ENCODE measurements around the gene CERS6. TPM values are rescaled to one million over a fixed set of nuclear protein-coding genes. Genes with fewer than 3 reads are reported as not detected.

CERS6 gene
- polyA plus RNA-seq, 1 donor (not counting 4 experiments of a cell fraction or from before 2014, with no cell fraction given), result 19.5 TPM

GRCh38 chr2:168661863-168662256, 205.8 kb downstream of the CERS6 start:
- H3K4me3 ChIP-seq (ENCODE audit: control insufficient read depth in 2 of 3, extremely low read depth in 1 of 3, insufficient read depth in 2 of 3, low read depth in 1 of 3, low read length in 3 of 3), result no peak overlapping the region
- no peak overlapping the region for H2AFZ ChIP-seq (ENCODE audit: control insufficient read depth, low read length)
- peaks cover 10% of the 10 kb centered on the region for H3K4me1 ChIP-seq (ENCODE audit: control insufficient read depth, extremely low read depth, insufficient read depth, low read length)
- H3K9me1 ChIP-seq (ENCODE audit: control insufficient read depth, extremely low read depth, insufficient read depth, low read length), result no peaks in the 10 kb centered on the region
- no peaks in the 10 kb centered on the region for H3K9me3 ChIP-seq (ENCODE audit: control insufficient read depth, low read depth, low read length)
- DNase-seq (ENCODE audit: low read depth, low spot score), result no peak
- H4K20me1 ChIP-seq (ENCODE audit: control insufficient read depth, extremely low read depth, insufficient read depth, low read length), result no peaks in the 10 kb centered on the region
- TF ChIP-seq EZH2 (IDR thresholded peaks at IDR 0.05; ENCODE audit: low read length), result no peak
- TF ChIP-seq, protein P1, sequence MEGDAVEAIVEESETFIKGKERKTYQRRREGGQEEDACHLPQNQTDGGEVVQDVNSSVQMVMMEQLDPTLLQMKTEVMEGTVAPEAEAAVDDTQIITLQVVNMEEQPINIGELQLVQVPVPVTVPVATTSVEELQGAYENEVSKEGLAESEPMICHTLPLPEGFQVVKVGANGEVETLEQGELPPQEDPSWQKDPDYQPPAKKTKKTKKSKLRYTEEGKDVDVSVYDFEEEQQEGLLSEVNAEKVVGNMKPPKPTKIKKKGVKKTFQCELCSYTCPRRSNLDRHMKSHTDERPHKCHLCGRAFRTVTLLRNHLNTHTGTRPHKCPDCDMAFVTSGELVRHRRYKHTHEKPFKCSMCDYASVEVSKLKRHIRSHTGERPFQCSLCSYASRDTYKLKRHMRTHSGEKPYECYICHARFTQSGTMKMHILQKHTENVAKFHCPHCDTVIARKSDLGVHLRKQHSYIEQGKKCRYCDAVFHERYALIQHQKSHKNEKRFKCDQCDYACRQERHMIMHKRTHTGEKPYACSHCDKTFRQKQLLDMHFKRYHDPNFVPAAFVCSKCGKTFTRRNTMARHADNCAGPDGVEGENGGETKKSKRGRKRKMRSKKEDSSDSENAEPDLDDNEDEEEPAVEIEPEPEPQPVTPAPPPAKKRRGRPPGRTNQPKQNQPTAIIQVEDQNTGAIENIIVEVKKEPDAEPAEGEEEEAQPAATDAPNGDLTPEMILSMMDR (optimal IDR thresholded peaks at IDR 0.05 in 1 of 3, IDR thresholded peaks at IDR 0.05 in 1 of 3, conservative IDR thresholded peaks at IDR 0.05 in 1 of 3; ENCODE audit: extremely low read depth in 1 of 3, insufficient read depth in 2 of 3, low read length in 3 of 3), result no peak
- H3K27me3 ChIP-seq (ENCODE audit: control insufficient read depth, extremely low read depth, insufficient read depth, low read length), result no peaks in the 10 kb centered on the region
- peaks cover 3% of the 10 kb centered on the region for H3K79me2 ChIP-seq (ENCODE audit: control insufficient read depth, insufficient read depth, low read length)
- dilution Hi-C loops (cut with MboI; ENCODE audit: extremely low pct_ligation_motif_present, low sequenced_read_pairs), result no loop called here
- H3K9ac ChIP-seq (ENCODE audit: control insufficient read depth, extremely low read depth, insufficient read depth, low read length), result no peak overlapping the region
- FAIRE-seq, result no peak
- H3K4me2 ChIP-seq (ENCODE audit: control insufficient read depth, extremely low read depth, insufficient read depth, low read depth, low read length), result no peak overlapping the region
- no peak overlapping the region for H3K27ac ChIP-seq (ENCODE audit: control insufficient read depth, insufficient read depth, low read length)
- H3K36me3 ChIP-seq (ENCODE audit: control insufficient read depth in 2 of 2, extremely low read depth in 1 of 2, insufficient read depth in 2 of 2, low read length in 2 of 2), result no peaks in the 10 kb centered on the region

DNA sequence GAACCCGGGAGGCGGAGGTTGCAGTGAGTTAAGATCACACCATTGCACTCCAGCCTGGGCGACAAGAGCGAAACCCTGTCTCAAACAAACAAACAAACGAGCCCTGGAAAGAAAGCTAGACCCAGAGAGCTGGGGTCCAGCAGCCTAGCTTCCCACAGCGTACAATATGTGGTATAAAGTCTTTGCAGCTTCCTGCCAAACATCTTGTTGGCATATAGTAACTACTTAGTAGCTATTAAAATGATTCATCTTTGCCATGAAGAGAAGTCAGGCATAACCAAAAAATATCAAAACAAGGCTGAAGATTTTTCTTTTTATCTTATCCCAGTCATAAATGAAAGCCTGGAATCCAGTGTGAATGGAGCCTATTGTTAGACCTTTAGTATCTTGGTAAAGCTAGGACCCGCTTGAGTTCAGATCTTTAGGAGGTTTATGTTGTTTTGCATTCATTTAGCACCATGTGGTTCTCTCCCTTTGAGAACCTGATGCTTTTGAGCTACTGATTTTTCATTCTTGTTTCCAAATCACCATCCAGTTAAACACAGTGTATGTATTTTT, 206.7 kb downstream of the CERS6 start:
- no peak overlapping the region for H3K4me2 ChIP-seq (ENCODE audit: control insufficient read depth, extremely low read depth, insufficient read depth, low read depth, low read length)

More for the DNA sequence above, 206.7 kb downstream of the CERS6 start:
- H3K9me3 ChIP-seq (ENCODE audit: control insufficient read depth, low read depth, low read length), result no peaks in the 10 kb centered on the region
- no peak overlapping the region for H2AFZ ChIP-seq (ENCODE audit: control insufficient read depth, low read length)
- no peaks in the 10 kb centered on the region for H3K9me1 ChIP-seq (ENCODE audit: control insufficient read depth, extremely low read depth, insufficient read depth, low read length)
- FAIRE-seq, result no peak
- dilution Hi-C loops (cut with MboI; ENCODE audit: extremely low pct_ligation_motif_present, low sequenced_read_pairs), result no loop called here
- no peaks in the 10 kb centered on the region for H3K27me3 ChIP-seq (ENCODE audit: control insufficient read depth, extremely low read depth, insufficient read depth, low read length)
- H3K9ac ChIP-seq (ENCODE audit: control insufficient read depth, extremely low read depth, insufficient read depth, low read length), result no peak overlapping the region
- H3K4me1 ChIP-seq (ENCODE audit: control insufficient read depth, extremely low read depth, insufficient read depth, low read length), result peaks cover 11% of the 10 kb centered on the region
- DNase-seq (ENCODE audit: low read depth, low spot score), result no peak
- TF ChIP-seq EZH2 (IDR thresholded peaks at IDR 0.05; ENCODE audit: low read length), result no peak
- TF ChIP-seq, protein P1 (optimal IDR thresholded peaks at IDR 0.05 in 1 of 3, IDR thresholded peaks at IDR 0.05 in 1 of 3, conservative IDR thresholded peaks at IDR 0.05 in 1 of 3; ENCODE audit: extremely low read depth in 1 of 3, insufficient read depth in 2 of 3, low read length in 3 of 3), result no peak
- H4K20me1 ChIP-seq (ENCODE audit: control insufficient read depth, extremely low read depth, insufficient read depth, low read length), result no peaks in the 10 kb centered on the region
- H3K4me3 ChIP-seq (ENCODE audit: control insufficient read depth in 2 of 3, extremely low read depth in 1 of 3, insufficient read depth in 2 of 3, low read depth in 1 of 3, low read length in 3 of 3), result no peak overlapping the region
- H3K27ac ChIP-seq (ENCODE audit: control insufficient read depth, insufficient read depth, low read length), result no peak overlapping the region
- no peaks in the 10 kb centered on the region for H3K36me3 ChIP-seq (ENCODE audit: control insufficient read depth in 2 of 2, extremely low read depth in 1 of 2, insufficient read depth in 2 of 2, low read length in 2 of 2)
- H3K79me2 ChIP-seq (ENCODE audit: control insufficient read depth, insufficient read depth, low read length), result peaks cover 6% of the 10 kb centered on the region
